HG02571 (cell line): ENCODE results near the gene FBLIM1.
"Not testable (repeated sequence)": the region's sequence is repeated elsewhere in the genome, so short reads cannot be mapped to it uniquely, and the experiment has no call there.

Experiments
- ATAC-seq: cut with Tn5 transposase; IDR thresholded peaks from one replicate; pipeline ENCODE4 v1.9.1; 2021; ENCODE audit warnings: mild to moderate bottlenecking, moderate library complexity; ENCODE audit not compliant: unreplicated experiment

FBLIM1 gene

GRCh38 chr1:15803380-15803779 lies 44.8 kb downstream of the FBLIM1 start:
- no peak for ATAC-seq

- no peak for ATAC-seq
Observed at GRCh38 chr1:15804060-15804459, 45.5 kb downstream of the FBLIM1 start.

GRCh38 chr1:15807121-15807520 lies 48.5 kb downstream of the FBLIM1 start:
- no peak for ATAC-seq

DNA sequence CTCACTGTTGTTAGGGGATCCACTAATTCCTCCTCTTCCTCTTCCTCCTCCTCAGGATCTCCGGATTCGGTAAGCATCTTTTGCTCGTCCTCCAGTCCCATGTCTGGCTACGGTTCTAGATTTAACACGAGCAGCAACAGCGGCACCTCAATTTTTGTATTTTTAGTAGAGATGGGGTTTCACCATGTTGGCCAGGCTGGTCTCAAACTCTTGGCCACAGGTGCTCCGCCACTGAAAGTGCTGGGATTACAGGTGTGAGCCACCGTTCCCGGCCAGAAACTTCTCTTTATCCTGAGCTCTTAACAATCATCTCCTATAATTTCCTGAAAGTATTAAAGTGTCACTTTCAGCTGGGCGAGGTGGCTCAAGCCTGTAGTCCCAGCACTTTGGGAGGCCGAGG lies 49.0 kb downstream of the FBLIM1 start, which contains the start of gene UQCRHL:
TSS of gene UQCRHL (minus strand) at position 101 of the 400 bp plus-strand sequence. CDS start at position 101, 0 bp downstream.
- ATAC-seq: not testable (repeated sequence)

DNA sequence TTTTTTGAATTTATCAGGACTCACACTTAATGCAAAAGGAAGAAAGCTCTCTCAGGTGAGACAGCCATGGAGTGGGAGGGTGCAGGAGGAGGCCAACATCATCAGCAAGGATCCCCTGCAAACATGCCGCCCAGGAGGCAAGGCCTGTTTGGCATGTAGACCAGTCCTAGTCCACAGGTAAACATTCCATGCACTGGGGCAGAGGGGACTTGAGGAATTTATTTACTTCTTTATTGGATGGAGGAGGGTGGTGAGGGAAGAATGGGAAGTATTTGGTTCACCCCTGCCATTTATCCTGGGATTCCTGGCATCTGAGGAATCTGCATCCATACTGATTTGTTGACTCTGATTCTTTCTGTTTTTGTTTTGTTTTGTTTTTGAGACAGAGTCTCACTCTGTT lies 50.4 kb downstream of the FBLIM1 start:
- ATAC-seq: no peak

DNA sequence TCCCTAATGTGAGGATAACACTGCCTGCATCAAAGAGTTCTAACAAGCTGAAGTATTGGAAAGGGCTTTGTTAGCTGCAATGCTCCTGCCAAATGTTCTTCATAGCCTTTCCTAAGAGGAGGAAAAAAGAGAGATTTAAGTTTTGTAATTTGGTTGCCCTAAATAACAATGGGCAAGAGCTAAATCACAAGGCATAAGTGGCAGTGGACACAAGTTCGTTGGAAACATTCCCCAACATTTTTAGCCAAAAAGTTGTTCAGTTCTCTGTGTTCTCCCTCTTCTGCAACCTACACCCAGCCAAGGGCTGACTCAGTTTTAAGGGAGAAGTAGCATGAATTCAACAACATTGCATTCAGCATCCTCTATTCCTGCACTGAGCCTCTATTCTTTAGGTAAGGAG lies 51.5 kb downstream of the FBLIM1 start:
- no peak for ATAC-seq

DNA sequence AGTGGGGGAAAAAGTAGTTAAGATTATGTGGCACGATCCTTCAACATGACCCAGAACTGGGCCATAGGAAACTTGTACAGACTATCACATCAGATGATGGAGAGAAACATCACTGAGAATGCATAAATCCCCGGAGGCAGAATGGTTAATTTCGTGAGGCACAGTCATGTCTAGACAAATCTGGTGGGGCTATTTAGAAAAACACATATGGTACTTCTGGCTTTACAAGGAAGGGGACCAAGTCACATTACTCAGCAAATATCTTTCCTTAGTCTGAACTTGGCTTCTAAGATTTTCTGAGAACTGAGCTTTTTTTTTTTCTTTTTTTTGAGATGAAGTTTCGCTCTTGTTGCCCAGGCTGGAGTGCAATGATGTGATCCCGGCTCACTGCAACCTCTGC lies 58.1 kb downstream of the FBLIM1 start:
- no peak for ATAC-seq

DNA sequence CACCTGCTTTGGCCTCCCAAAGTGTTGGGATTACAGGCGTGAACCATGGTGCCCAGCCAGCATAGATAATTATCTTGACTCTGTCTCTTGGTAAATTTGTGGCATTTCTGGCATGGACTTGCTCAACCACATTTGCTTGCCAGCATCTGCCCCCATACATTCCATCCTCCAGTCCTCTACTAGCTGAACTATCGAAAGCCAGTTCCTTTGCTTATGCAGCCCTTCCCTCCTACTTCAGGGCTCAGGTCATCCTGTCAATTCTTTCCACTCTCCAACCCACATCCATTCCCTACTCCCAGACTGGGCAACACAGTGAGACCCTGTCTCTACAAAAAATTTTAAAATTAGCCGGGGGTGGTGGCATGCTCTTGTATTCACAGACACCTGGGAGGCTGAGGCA lies 61.9 kb downstream of the FBLIM1 start:
- no peak for ATAC-seq

DNA sequence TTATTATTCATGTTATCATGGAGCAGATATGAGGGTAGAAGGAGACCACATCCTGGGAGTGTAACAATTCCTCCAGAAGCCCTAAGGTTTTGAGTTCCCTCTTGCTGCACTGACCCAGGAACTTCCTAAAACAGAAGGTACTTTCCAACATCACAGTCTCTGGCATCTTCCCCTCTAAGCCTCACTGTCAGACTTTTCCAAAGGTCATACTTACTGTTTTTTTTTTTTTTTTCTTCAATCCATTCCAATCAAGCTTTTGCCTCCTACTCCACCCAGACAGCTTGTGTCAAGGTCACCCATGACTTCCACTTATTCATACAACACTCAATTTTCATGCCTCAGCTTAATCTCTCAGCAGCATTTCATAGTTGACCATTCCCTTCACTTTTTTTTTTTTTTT lies 67.2 kb downstream of the FBLIM1 start:
- no peak for ATAC-seq

DNA sequence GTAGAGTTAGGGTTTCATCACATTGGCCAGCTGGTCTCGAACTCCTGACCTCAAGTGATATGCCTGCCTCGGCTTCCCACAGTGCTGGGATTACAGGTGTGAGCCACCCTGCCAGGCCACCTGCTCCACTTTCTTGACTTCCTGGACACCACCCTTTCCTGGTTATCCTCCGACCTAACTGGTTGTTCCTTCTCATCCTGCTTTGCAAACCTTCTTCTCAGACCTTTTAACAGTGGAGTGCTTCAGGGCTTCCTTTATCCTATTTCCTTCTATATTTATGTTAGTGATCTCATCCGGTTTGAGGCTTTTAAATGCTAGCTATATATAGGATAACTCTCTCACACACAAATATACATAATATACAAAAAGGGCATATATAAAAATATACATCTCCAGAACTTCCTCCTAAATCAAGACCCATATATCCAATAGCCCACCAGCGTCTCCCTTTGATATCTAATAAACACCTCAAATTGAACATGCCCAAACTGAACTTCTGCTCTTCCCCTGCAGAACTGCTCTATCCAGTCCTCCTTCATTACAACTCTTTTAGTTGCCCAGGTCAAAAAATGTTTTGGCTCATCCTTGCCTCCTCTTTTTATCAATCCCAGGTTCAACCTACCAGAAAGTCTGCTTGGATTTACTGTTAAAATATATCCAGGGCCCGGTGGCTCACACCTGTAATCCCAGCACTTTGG lies 68.4 kb downstream of the FBLIM1 start:
- ATAC-seq: no peak

- ATAC-seq: not testable (repeated sequence)
Observed at GRCh38 chr1:15827567-15827966, 69.0 kb downstream of the FBLIM1 start.

GRCh38 chr1:15828931-15829330 lies 70.3 kb downstream of the FBLIM1 start:
- ATAC-seq: not testable (repeated sequence)

DNA sequence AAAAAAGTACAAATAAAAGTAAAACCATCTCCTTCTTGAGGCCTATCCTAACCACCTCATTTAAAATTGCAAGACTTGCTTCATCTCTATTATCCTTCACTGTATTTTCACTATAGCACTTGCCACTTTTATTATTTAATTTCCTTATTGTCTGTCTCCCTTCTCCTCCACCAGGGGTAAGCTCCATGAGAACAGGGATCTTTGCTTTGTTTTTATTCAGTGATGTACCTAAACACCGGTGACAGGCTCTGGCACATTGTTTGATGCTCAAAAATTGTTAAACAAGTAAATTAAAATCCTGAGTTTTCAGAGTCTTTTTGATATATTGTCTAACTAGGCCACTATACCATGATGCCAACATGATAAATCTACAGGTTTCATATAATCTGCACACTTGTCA lies 71.7 kb downstream of the FBLIM1 start:
- ATAC-seq: no peak

DNA sequence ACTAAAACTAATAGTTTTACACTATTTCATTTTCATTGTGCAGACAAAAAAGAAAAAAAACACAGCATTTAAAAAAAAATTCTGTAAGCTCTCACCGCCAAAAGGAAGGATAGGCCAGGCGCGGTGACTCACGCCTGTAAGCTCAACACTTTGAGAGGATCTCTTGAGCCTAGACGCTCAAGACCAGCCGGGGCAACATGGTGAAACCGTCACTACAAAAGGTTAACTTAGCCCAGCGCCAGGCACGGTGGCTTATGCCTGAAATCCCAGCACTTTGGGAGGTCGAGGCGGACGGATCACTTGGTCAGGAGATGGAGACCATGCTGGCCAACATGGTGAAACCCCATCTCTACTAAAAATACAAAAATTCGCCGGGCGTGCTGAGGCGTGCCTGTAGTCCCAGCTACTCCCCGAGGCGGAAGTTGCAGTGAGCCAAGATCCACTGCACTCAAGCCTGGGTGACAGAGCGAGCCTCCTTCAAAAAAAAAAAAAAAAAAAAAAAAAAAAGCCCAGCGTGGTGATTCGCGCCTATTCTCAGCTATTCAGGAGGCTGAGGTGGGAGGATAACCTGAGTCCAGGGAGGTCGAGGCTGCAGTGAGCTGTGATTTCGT lies 74.6 kb downstream of the FBLIM1 start:
- ATAC-seq: no peak

DNA sequence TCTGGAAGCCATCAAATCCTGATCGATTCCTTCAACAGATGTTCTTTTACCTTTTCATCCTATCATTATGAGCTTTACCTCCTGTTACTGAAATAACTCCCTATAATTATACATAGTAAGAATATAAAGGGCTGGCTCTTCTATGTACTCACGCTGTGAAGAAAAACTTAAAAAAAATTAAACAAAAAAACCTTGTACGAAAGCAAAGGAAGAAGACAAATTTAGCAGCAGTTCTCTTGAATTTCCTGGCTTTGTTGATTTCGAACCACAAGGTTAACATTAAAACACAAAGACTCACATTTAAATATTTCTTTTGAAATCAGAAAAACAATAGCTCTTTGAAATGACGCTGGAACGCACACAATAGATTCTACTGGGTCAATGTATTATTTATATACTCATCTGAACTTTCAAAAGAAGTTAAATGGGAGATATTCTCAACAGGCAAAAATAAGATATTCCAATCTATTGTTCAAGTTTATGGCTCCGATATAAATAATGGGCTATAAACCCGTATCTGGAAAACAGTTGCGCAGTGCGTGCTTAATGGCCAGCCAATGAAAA lies 75.3 kb downstream of the FBLIM1 start:
- ATAC-seq: no peak

DNA sequence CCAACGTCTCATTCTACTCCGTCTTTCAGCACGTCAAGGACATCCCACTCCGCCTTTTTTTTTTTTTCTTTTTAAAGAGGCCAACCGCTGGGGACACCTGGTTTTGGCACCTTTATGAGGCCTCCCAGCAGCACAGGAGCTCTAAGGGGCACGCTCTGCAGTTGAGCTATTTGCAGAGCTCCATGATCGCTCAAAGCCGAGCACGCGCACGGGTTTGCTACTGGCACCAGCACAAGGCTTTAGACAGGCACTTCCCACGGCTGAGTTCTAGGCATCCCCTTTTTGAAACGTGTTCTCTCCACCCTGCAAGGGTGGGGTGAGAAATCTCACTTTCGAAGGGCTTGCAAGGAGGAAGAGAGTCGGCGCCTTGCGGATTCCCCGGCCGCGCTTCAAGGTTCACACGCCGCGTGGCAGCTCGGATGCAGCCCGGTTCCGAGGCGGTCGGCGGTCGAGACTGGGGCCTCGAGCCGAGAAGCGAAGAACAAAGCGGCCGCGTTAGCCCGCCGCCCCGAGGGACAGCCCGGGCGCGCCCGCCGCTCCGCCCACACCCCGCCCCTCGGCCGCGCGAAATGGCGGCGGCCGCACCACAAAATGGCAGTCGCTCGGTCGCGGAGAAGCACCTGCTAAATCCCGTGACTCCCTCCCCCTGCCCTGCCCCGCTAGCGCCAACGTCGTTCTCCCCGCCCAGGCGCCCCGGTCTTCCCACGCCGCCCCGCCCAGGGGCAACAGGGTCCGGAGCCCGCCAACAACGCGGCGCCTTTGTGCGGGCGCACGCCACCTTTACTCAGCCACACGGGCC lies 76.0 kb downstream of the FBLIM1 start:
- ATAC-seq: peak; percentile 37

DNA sequence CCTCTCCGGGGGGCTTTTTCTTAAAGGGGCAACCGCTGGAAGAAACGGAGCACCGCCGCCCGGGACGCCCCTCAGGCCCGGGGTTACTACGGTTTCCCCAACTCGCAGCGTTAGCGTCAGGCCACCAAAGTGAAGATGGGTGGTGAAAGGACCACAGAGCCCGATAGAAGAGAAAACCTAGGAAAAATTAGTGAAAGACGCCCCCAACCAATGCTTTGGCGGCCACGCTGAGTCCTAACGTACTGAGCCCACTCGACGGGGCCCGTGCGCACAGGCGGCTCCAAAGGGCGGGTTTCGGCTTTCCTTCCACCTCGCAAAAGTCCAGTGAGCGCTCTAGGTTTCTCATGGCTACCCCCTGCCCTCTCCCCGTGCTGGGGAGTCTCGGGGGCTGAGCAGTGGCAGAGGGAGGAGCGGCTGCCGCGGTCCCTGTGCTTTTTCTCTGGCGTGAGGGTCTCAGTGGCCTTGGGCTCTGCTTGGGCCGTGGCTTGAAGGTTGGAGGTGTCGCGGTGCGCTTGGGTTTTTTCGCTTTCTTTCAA lies 76.7 kb downstream of the FBLIM1 start:
- peak; percentile 3 for ATAC-seq

DNA sequence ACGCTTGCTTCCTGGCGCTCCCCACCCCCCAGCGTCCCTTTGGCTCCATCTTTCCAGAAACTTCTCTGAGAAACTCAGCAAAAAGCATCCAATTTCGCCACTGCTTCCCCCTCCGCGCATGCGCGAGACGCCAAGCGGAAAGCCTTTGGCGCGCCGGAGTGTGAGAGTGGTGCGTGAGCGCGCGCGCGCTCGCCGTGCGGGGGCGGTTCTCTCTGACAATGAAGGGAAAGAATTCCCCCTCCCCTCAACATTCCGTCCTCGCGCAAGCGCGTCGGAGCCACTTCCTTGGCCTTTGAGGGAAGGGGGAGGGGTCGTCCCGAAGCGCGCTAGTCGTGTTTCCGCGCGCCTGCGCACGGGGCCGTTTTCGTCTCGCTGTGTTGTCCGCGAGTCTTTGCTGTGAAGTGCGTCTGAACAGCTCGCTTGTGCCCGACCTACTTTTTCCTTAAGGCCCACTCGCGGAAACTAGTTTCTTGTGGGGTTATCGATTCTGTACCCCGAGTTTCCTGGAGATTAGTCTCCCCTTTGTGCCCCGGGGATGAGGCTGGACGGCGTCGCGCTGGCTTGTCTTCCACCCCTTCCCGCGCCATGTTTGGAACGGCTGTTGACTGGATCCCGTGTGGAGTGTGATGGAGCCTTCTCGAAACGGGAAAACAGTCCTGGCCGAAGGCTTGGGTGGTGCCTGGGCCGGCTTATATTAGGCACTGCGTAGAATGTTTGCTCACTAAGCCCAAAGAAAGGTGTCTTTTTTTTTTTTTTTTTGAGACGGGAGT lies 77.3 kb downstream of the FBLIM1 start:
- peak; percentile 41 for ATAC-seq
